PC-3 (cell line): ENCODE results near the gene CCDC91.

Experiments
- EZH2 ChIP-seq: fragments of 300-600 bp; sonication (generic); IDR thresholded peaks from one replicate; pipeline ENCODE4 v1.6.1; 2017; ENCODE audit warnings: antibody characterized with exemption, mild to moderate bottlenecking, low read length; ENCODE audit not compliant: unreplicated experiment
- EZH2phosphoT487 ChIP-seq: fragments of 300-600 bp; sonication (generic); IDR thresholded peaks from 2 replicates; pipeline ENCODE4 v1.6.1; 2018; ENCODE audit warnings: mild to moderate bottlenecking, antibody characterized with exemption, low read length, borderline replicate concordance
- TF ChIP-seq, protein P1 (sequence below): fragments of 300-600 bp; sonication (generic); conservative IDR thresholded peaks from 2 replicates; pipeline ENCODE4 v1.5.1; 2017; ENCODE audit warnings: antibody characterized with exemption, low read depth, mild to moderate bottlenecking, low read length

DNA sequence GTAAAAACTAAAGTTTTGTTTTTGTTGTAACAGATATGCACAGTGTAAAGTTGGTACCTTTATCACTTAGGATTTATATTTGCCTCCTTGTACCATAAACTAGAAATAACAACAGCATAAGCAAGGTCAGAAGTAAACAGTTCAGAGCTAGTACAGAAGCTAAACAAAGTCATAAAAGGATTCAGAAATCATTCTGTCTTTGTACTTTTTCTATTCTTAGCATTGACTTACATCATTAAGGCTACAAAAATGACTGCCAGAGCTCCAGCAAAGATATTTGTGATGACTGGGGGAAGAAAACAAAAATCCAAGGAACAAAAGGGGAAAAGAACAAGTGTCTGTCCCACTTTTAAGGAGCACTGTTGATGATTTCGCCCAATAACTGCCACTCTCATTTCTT lies 347.2 kb downstream of the CCDC91 start:
- TF ChIP-seq, protein P1, sequence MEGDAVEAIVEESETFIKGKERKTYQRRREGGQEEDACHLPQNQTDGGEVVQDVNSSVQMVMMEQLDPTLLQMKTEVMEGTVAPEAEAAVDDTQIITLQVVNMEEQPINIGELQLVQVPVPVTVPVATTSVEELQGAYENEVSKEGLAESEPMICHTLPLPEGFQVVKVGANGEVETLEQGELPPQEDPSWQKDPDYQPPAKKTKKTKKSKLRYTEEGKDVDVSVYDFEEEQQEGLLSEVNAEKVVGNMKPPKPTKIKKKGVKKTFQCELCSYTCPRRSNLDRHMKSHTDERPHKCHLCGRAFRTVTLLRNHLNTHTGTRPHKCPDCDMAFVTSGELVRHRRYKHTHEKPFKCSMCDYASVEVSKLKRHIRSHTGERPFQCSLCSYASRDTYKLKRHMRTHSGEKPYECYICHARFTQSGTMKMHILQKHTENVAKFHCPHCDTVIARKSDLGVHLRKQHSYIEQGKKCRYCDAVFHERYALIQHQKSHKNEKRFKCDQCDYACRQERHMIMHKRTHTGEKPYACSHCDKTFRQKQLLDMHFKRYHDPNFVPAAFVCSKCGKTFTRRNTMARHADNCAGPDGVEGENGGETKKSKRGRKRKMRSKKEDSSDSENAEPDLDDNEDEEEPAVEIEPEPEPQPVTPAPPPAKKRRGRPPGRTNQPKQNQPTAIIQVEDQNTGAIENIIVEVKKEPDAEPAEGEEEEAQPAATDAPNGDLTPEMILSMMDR: no peak
- TF ChIP-seq EZH2 (no peak), EZH2phosphoT487 (no peak)
